ENCODE measurements around the gene RNASE7. TPM values are rescaled to one million over a fixed set of nuclear protein-coding genes. Genes with fewer than 3 reads are reported as not detected.

The RNASE7 gene
- total RNA-seq, 4 donors from 2014 or later, result not detected

DNA sequence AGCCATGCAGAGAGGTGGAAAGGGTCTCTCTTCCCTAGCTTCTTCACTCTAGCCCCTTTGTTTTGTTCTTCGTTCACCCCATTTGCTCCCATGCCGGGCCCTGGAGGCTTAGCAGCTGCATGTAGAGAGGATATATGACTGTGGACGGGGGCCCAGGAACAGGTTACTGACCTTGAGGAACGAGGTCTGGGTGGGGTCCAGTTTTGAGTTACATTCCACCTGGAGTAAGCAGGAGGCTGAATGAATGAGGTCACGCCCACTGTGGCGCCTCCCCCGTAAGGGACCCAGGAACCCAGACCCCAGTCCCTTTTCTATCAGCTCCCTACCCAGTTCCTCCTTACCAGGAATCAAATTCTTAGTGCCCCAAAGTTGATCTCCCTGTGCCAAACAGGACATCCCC is 23.9 kb upstream of the RNASE7 start:
- H3K4me1 ChIP-seq, result peaks cover 3 to 4% of the 10 kb centered on the region in 2 donors
- TF ChIP-seq, protein P1, sequence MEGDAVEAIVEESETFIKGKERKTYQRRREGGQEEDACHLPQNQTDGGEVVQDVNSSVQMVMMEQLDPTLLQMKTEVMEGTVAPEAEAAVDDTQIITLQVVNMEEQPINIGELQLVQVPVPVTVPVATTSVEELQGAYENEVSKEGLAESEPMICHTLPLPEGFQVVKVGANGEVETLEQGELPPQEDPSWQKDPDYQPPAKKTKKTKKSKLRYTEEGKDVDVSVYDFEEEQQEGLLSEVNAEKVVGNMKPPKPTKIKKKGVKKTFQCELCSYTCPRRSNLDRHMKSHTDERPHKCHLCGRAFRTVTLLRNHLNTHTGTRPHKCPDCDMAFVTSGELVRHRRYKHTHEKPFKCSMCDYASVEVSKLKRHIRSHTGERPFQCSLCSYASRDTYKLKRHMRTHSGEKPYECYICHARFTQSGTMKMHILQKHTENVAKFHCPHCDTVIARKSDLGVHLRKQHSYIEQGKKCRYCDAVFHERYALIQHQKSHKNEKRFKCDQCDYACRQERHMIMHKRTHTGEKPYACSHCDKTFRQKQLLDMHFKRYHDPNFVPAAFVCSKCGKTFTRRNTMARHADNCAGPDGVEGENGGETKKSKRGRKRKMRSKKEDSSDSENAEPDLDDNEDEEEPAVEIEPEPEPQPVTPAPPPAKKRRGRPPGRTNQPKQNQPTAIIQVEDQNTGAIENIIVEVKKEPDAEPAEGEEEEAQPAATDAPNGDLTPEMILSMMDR (IDR thresholded peaks at IDR 0.05), result no peak
- no peak for TF ChIP-seq POLR2A (IDR thresholded peaks at IDR 0.05)
- H3K9me3 ChIP-seq, result no peaks in the 10 kb centered on the region
- H3K4me3 ChIP-seq, result no peak overlapping the region
- H3K36me3 ChIP-seq, result no peaks in the 10 kb centered on the region
- intact Hi-C loops (cut with DNase I; ENCODE audit: low total_unique reads), result no loop called here
- DNase-seq, result no peak
- peak overlapping the region in 1 of 2 donors; percentile 7 for H3K27ac ChIP-seq
- H3K27me3 ChIP-seq, result no peaks in the 10 kb centered on the region

DNA sequence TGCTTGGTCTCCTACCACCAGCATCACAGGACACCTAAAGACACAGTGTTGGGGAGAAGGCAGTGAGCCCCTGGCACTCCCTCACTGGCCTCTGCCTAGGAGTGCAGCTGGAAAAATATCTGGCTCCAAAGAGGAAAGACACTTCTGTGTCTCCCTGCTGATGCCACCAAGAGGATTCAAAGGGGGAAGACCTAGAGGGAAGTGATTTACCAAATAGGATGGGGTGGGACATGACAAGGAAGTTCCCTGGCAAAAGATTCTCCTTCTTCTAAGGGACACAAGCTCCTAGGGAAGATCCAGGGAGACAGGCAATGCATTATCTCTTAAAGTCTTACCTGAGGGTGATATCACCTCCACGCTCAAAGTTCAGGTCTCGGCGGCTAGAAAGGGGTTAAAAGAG is 23.4 kb upstream of the RNASE7 start:
- H3K36me3 ChIP-seq, result no peaks in the 10 kb centered on the region
- H3K27ac ChIP-seq, result peak overlapping the region; percentile 0 to 7
- H3K4me1 ChIP-seq, result peaks cover 3 to 4% of the 10 kb centered on the region in 2 donors
- H3K27me3 ChIP-seq, result no peaks in the 10 kb centered on the region
- H3K9me3 ChIP-seq, result no peaks in the 10 kb centered on the region
- DNase-seq, result no peak
- TF ChIP-seq, protein P1 (IDR thresholded peaks at IDR 0.05), result no peak
- no peak for TF ChIP-seq POLR2A (IDR thresholded peaks at IDR 0.05)
- intact Hi-C loops (cut with DNase I; ENCODE audit: low total_unique reads), result no loop called here
- H3K4me3 ChIP-seq, result no peak overlapping the region

DNA sequence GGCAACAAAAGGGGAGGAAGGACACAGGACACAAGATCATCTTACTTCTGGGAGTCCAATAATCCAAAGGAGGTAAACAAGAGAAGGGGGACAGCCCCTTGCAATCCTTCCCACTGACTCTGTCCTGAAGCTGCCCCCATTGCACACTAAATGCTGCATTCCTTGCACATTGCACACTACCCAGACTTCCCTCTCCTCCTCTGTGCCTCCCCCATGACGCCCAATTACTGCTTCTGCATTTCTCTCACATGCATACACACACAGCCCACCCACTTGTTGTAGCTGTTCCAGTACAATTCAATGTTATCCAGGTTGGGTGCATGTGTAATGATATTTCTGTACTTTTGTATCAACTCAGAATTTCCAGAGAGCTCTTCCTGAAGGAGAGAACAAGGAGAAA is 22.8 kb upstream of the RNASE7 start:
- Histone ChIP-seq H3K4me3 (no peak overlapping the region), H3K27me3 (no peaks in the 10 kb centered on the region), H3K4me1 (peaks cover 3 to 4% of the 10 kb centered on the region in 2 donors), H3K27ac (peak overlapping the region in 1 of 2 donors; percentile 0), H3K36me3 (no peaks in the 10 kb centered on the region), H3K9me3 (no peaks in the 10 kb centered on the region)
- no peak for DNase-seq
- intact Hi-C loops (cut with DNase I; ENCODE audit: low total_unique reads), result no loop called here
- no peak for TF ChIP-seq POLR2A (IDR thresholded peaks at IDR 0.05)
- TF ChIP-seq, protein P1 (IDR thresholded peaks at IDR 0.05), result no peak

DNA sequence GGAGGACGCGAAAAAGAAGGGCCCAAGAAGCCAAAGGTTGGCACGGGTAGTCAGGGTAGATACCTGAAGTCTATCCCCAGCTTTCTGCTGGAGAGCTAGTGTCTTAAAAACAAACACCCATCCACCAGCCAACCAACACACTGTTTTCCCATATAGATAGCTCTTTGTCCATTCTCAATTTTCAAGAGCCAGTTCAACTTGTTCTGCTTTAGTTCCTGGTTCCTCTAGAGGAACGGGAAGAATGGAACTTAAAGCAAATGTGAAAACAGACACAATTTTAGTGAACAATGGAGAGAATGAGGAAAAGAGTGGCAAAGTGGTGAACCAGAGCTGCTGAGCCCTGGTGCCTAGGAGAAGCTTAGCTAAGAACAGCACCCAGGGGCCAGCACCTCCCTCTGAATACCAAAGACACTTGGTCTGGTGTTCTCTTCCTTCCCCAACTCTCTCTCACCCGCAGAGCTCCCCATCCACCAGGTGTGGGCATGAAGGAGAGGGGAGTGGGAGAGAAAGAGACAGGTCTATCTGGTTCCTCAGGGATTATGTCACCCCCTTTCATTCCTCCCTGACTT is 21.1 kb upstream of the RNASE7 start:
- DNase-seq, result no peak
- Histone ChIP-seq H3K4me1 (peaks cover 0 to under 1% of the 10 kb centered on the region in 2 donors), H3K36me3 (no peaks in the 10 kb centered on the region), H3K9me3 (no peaks in the 10 kb centered on the region), H3K27ac (peak overlapping the region in 1 of 2 donors; percentile 99), H3K27me3 (no peaks in the 10 kb centered on the region), H3K4me3 (no peak overlapping the region)
- intact Hi-C loops (cut with DNase I; ENCODE audit: low total_unique reads), result no loop called here
- TF ChIP-seq, protein P1 (IDR thresholded peaks at IDR 0.05), result no peak
- no peak for TF ChIP-seq POLR2A (IDR thresholded peaks at IDR 0.05)

DNA sequence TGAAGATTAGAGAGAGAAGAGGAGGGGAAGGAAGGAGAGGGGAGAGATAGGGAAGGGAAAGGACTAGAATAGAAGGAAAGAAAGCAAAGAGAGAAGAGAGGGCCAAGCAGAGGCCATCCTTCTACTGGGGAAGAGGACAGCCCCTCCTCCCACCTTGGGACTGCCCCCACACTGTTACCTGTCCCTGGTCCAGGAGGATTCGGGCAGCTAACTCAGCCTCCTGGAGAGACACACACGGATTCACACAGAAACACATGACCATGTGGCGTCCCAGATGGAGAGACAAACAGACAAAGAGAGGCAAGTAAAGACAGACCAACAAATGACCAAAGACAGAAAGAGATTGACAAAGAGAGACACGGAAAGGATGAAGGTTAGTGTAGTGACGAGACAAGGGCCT is 19.5 kb upstream of the RNASE7 start:
- TF ChIP-seq, protein P1 (IDR thresholded peaks at IDR 0.05), result no peak
- no peak for TF ChIP-seq POLR2A (IDR thresholded peaks at IDR 0.05)
- peaks cover 5 to 12% of the 10 kb centered on the region in 2 donors for H3K4me1 ChIP-seq
- H3K27me3 ChIP-seq, result no peaks in the 10 kb centered on the region
- H3K36me3 ChIP-seq, result no peaks in the 10 kb centered on the region
- peak overlapping the region; percentile 84 to 96 for H3K4me3 ChIP-seq
- no peaks in the 10 kb centered on the region for H3K9me3 ChIP-seq
- intact Hi-C loops (cut with DNase I; ENCODE audit: low total_unique reads), result no loop called here
- H3K27ac ChIP-seq, result peak overlapping the region; percentile 99
- no peak for DNase-seq

Data from uterus (tissue), 4 donors.